Anterior cingulate cortex (tissue), 58 donors: ENCODE results near the gene SLC10A6.

ENCODE experiments used
- DNase-seq, 58 donors: peaks; one replicate each; lab custom pipeline; 2025; lab: John Stamatoyannopoulos, UW

SLC10A6 gene

GRCh38 chr4:86809809-86810208 is 39.4 kb downstream of the SLC10A6 start:
- DNase-seq = no peak

- no peak for DNase-seq
Measured at GRCh38 chr4:86791126-86791525, 58.1 kb downstream of the SLC10A6 start.

DNA sequence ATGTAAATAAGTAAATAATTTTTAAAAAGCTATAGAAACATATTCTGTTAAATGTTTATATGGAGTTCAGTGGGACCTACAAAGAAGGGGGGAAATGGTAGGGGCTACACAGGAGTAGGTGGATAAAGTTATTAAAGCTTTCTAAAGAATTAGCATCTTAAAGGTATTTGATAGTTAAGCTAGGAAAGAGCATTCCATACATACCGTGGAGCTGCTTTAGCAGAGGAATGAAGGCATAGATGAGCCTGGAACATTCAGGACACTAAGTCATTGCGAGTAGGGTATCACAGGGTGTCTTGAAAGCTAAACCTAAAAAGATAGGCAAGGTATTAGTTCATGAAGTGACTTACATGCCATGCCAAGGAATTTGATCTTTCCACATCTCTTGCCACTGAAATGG is 60.4 kb downstream of the SLC10A6 start:
- no peak for DNase-seq

GRCh38 chr4:86778175-86778574 is 71.0 kb downstream of the SLC10A6 start:
- DNase-seq = peak in 3 of 58 donors; percentile 4 to 22 (median 6)

- no peak for DNase-seq
Measured at GRCh38 chr4:86775061-86775460, 74.1 kb downstream of the SLC10A6 start.
